ENCODE results near the gene ZBTB46.
A peak's percentile ranks its signal among the peaks of the same experiment; 100 is the strongest.
"Not testable (repeated sequence)": the region's sequence is repeated elsewhere in the genome, so short reads cannot be mapped to it uniquely, and the experiment has no call there.

The ZBTB46 gene

GRCh38 chr20:63830841-63831588 lies at the start of gene ZBTB46:
TSS of gene ZBTB46 (minus strand) at chr20:63831264. CDS start at chr20:63790757, 40,507 bp downstream.
- peak; percentile 52 for DNase-seq (ENCODE audit: low spot score)

DNA sequence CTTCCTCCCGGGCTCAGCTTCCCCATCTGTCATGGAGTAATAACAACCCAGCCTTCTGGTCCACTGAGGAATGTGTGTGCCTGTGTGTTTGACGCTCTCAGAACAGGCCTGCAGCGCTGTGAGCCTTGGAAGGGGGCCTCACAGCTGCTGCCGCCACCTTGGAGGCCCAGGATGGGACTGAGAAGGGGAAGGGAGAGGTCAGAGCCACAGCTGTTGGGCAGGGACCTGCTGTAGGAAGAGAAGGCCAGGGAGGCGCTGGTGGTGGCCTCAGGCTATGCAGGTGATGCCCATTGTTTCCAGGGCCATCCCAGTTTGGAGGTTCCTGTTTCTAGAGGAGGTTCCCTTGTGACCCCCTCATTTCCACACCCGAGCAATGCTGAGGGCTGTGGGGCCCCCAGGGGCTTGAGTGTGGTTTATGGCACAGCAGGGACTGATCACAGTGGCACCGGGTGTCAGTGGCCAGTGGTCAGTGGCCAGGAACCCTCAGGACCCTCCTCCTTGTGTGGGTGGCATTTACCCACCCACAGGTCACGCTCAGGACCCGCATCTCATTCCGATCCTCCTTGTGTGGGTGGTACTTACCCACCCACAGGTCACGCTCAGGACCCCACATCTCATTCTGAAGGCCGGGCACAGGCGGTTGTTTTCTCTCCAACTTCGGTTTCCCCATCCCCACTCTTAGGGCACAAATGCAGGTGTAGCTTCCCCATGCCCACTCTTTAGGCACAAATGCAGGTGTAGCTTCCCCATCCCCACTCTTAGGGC lies 48.0 kb upstream of the ZBTB46 start:
- DNase-seq (ENCODE audit: low spot score): no peak

DNA sequence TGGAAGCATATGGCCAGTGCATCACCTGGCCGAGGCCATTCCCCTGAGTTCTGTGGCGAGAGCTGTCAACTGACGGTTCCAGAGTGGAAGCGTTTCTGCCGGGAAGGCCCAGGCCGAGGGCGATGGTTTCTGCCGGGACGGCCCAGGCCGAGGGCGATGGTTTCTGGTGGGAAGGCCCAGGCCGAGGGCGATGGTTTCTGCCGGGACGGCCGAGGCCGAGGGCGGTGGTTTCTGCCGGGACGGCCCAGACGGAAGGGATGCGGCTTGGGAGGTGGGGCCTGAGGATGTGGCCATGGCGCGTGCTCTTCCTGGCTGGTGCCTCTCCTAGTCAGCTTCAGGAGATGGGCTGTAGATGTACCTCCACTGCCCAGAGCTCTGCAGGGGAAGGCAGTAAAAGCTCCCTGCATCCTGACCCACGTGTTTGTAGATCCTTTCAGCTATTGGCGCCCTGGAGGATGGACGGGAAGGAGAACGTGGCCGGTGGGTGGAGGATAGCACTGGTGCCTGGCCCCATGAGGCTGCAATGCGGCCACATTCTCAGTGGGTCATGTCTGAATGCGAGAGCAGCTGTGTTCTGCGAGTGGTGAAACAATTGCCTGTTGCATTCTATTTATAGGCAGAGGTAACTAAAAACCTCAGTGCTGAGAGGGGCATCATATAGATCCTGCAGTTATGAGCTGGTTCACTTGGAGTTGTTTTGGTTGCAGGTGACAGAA lies 46.8 kb upstream of the ZBTB46 start:
- DNase-seq (ENCODE audit: low spot score): no peak

GRCh38 chr20:63876489-63877036 lies 45.5 kb upstream of the ZBTB46 start:
- no peak for DNase-seq (ENCODE audit: low spot score)

DNA sequence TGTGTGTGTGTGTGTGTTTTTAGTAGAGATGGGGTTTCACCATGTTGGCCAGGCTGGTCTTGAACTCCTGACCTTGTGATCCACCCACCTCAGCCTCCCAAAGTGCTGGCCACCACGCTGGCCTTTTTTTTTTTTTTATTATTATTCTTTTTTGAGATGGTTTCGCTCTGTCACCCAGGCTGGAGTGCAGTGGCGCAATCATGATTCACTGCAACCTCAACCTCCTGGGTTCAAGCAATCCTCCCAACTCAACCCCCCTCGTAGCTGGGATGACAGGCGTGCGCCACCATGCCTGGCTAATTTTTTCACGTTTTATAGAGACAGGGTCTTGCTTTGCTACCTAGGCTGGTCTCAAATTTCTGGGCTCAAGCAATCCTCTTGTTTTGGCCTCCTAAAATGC lies 43.2 kb upstream of the ZBTB46 start:
- DNase-seq (ENCODE audit: low spot score): not testable (repeated sequence)

DNA sequence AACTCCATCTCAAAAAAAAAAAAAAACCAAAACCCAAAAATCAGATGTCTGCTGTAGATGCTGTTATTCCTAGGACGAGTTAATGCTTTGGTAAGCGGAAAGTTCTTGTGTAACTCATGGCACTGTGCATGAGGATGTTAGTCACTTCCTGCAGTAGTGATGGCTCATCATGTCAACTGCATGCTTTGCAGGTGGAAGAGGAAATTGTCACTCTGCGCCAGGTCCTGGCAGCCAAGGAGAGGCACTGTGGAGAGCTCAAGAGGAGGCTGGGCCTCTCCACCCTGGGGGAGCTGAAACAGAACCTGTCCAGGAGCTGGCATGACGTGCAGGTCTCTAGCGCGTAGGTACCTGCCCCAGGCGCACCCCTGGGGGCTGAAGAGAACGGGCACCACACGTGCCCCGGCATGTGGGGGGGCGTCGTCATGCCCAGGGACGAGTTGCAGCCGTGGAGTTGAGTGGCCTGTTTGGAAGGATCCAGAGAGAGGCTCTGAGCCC lies 42.5 kb upstream of the ZBTB46 start:
- DNase-seq (ENCODE audit: low spot score): peak; percentile 97

GRCh38 chr20:63868264-63868663 lies 37.2 kb upstream of the ZBTB46 start:
- DNase-seq (ENCODE audit: low spot score): no peak

GRCh38 chr20:63867042-63867441 lies 36.0 kb upstream of the ZBTB46 start:
- DNase-seq (ENCODE audit: low spot score): not testable (repeated sequence)

- DNase-seq (ENCODE audit: low spot score): peak; percentile 95
Measured at GRCh38 chr20:63864978-63865640, 34.0 kb upstream of the ZBTB46 start, which contains the start of gene TPD52L2. TSS of gene TPD52L2 (plus strand) at chr20:63865270. CDS start at chr20:63865366, 96 bp downstream.

GRCh38 chr20:63864545-63864977 lies 33.5 kb upstream of the ZBTB46 start:
- DNase-seq (ENCODE audit: low spot score): no peak

DNA sequence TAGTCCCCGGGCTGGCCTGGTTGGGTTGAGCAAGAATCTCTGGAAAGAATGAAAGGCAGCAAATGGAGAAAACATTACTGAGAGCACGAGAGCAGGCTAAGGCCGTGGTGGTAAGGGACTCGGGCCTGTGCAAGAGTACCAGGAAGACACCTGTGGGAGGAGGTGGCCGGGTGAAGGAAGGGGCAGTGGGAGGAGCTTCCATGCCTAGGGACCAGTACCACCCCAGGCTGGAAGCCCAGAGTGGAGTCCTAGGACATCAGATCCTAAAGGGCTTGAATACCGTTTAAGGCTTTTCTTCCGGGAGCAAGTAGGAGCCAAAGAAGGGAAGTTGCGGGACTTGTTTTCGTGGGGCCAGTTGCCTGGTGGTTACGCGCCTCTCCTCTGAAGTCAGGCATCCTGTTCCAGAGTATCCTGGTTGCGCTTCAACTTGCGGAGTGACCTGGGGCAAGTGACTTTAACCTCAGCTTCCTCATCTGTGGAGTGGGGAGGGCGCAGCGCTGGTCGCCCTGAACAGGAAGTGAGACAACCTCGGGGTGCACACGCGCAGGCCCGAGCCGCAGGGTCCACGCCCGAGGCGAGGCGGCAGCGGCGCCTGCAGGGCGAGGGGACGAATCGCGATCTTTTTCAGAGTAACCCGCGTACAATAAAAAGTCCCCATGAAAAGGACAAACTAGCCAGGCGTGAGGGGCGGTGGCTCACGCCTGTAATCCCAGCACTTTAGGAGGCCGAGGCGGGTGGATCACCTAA lies 32.9 kb upstream of the ZBTB46 start:
- peak; percentile 88 for DNase-seq (ENCODE audit: low spot score)

DNA sequence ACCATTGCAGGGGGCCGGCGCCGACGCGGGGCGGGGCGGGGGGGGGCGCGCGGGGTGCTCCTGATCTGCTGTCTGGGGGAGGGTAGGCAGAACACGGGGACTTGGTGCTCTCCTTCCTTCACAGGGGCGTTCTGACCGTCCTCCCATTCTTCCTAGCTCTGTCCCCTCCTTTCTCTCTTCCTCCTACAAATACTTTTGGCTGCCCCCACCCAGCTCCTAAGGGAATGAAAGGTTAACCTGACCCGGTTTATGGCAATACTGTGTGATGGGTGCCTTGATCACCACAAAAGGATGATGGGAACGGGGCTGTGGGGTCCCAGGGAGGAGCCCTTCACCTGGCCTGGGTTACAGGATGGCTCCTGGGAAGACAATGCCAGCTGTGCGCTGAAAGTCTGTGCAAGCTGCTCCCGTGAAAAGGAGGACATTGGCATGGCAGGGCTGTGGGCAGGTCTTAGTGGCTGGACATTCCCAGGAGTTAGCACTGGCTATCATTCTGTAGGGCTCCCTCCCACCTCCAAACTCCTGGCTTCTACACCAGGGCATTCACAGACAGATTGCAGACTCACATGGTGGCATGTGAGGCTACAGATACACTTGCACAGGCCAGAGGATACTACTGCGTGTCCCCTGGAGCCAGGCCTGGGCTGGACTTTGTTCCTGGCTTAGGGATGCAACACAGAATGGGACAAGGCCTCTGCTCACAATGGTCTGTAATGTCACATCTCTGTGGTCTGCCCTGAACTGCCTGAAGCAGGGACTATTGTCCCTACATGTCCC lies 32.1 kb upstream of the ZBTB46 start:
- no peak for DNase-seq (ENCODE audit: low spot score)

DNA sequence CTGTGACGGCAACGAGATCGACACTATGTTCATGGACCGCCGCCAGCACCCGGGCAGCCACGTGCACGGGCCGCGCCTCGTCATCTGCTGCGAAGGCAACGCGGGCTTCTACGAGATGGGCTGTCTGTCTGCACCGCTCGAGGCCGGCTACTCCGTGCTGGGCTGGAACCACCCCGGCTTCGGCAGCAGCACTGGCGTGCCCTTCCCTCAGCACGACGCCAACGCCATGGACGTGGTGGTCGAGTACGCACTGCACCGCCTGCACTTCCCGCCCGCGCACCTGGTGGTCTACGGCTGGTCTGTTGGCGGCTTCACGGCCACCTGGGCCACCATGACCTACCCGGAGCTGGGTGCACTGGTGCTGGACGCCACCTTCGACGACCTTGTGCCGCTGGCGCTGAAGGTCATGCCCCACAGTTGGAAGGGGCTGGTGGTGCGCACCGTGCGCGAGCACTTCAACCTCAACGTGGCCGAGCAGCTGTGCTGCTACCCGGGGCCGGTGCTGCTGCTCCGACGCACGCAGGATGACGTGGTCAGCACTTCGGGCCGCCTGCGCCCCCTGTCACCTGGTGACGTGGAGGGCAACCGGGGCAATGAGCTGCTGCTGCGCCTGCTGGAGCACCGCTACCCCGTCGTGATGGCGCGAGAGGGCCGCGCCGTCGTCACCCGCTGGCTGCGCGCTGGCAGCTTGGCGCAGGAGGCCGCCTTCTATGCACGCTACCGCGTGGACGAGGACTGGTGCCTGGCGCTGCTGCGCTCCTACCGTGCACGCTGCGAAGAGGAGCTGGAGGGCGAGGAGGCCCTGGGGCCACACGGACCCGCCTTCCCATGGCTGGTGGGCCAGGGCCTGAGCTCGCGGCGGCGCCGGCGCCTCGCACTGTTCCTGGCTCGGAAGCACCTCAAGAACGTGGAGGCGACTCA lies 31.2 kb upstream of the ZBTB46 start:
- DNase-seq (ENCODE audit: low spot score): no peak

GRCh38 chr20:63861365-63861934 lies 30.4 kb upstream of the ZBTB46 start, which contains the start of gene ABHD16B:
TSS of gene ABHD16B (plus strand) at chr20:63861498. CDS start at chr20:63861541, 43 bp downstream.
- no peak for DNase-seq (ENCODE audit: low spot score)

DNA sequence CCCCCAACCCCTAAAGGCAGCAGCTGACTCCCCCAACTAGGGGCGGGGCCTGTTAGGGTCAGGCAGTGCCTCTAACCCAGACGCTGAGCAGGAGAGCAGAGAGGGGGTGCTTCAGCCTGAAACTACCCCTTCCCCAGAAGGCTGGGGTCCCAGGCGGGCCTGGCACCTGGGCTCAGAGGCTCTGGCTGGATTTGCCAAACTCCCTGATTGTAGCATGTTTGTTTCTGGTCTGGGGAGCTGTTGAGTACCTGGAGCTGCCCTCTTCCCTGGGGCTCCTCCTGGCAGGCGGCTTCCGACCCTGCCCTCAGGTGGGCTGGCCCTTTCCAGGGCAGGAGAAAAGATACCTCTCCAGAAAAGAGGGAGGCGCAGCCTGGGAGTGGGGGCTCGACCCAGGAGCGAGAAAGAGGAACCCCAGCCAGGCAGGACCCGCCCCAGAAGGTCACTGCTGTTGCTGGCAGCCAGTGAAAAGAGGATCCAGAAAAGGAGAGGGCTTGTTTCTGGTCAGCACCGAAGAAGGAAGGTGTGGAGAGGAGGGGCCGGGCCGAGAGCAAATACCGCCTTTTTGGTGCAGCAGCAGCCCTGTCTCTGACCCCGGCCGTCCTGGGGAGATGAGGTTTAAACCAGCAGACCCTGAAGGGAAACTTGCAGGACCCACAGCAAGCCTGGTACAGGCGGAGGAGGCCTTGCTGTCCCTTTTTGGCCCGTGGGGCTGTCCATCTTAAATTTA lies 29.4 kb upstream of the ZBTB46 start:
- DNase-seq (ENCODE audit: low spot score): no peak

GRCh38 chr20:63859166-63859699 lies 28.2 kb upstream of the ZBTB46 start:
- DNase-seq (ENCODE audit: low spot score): no peak

DNA sequence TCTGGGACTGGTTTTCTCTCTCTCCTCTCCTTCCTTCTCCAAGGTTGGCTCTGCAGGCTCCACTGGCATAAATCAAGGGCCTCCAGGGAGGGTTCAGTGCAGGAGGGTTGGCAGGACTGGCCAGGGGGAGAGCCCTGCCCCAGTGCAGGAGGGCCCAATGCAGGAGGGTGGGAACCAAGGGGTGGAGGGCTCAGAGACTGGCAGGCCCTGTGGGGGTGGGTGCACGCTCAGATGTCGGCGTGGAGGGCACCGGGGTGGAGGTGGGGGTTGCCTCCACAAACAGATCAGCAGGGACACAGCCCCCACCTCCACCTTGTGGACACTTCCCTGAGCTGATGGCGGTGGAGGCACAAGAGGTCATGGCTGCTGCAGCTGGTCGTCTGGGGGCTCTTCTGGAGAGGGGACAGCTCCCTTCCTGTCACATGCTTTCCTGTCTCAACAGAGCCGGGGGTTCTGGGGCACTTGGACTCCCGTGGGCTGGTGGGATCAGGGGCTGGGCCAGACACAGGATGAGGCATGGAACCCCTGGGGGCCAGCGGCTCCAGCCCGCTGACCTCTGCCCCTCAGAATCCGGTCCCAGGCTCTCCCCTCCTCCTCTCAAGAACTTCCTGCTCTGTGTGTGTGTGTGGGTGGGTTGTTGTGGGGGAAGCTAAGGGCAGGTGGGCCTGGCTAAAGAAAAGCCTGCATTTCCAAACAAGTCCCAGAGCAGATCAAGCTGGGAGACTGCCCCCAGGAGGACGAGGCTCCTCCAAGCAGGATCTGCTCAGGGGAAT lies 27.5 kb upstream of the ZBTB46 start:
- peak; percentile 95 for DNase-seq (ENCODE audit: low spot score)
